Transverse colon (tissue), 4 donors: Measurements from ENCODE around the gene RABGEF1. TPM values are rescaled to one million over a fixed set of nuclear protein-coding genes. Genes with fewer than 3 reads are reported as not detected.
A peak's percentile ranks its signal among the peaks of the same experiment; 100 is the strongest.
"Not testable (repeated sequence)": the region's sequence is repeated elsewhere in the genome, so short reads cannot be mapped to it uniquely, and the experiment has no call there.

ENCODE experiments used
- DNase-seq: peaks from one replicate; pipeline ENCODE4 v3.0.0-alpha.2; 2019
- H3K27ac ChIP-seq, 4 donors: fragments of 200-600 bp; sonication (generic); 2 replicates each; pipeline ENCODE4 v1.5.1; 2016 to 2018; ENCODE audit warnings: inconsistent platforms in 4 of 4
- H3K27me3 ChIP-seq: fragments of 200-600 bp; sonication (generic); 2 replicates; pipeline ENCODE4 v1.5.1; 2017; ENCODE audit warnings: inconsistent platforms
- H3K36me3 ChIP-seq, 4 donors: fragments of 200-600 bp; sonication (generic); 2 replicates each; pipeline ENCODE4 v1.5.1; 2017 to 2019; ENCODE audit warnings: inconsistent platforms in 4 of 4
- H3K4me1 ChIP-seq, 4 donors: fragments of 200-600 bp; sonication (generic); 2 replicates each; pipeline ENCODE4 v1.5.1; 2017 to 2020; ENCODE audit warnings: inconsistent platforms in 4 of 4
- H3K4me3 ChIP-seq, 4 donors: fragments of 200-600 bp; sonication (generic); 1 replicate in 1 of 4; 2 replicates in 3 of 4; pipeline versions ENCODE4 v1.5.1 to v1.6.1; 2017 to 2019; ENCODE audit warnings: inconsistent platforms in 4 of 4
- H3K9me3 ChIP-seq, 2 donors: fragments of 200-600 bp; sonication (generic); 2 replicates each; pipeline ENCODE4 v1.5.1; 2017 to 2019; ENCODE audit warnings: inconsistent platforms in 2 of 2
- CTCF ChIP-seq, 5 experiments: fragments of 200-600 bp in 3 of 5; fragments of 450-650 bp in 2 of 5; sonication (generic) in 3 of 5; IDR thresholded peaks; 1 replicate in 2 of 5; 2 replicates in 3 of 5; pipeline ENCODE4 v1.5.1; 2016 to 2017; ENCODE audit warnings: antibody characterized with exemption in 5 of 5, inconsistent platforms in 3 of 5, mild to moderate bottlenecking in 2 of 5, moderate library complexity in 1 of 5
- EP300 ChIP-seq: sonication (generic); formaldehyde crosslinking; IDR thresholded peaks from one replicate; pipeline ENCODE4 v1.6.1; 2017; ENCODE audit warnings: antibody characterized with exemption, low read depth
- POLR2A ChIP-seq: fragments of 450-650 bp; IDR thresholded peaks from one replicate; pipeline ENCODE4 v1.6.1; 2016; ENCODE audit warnings: antibody characterized with exemption, mild to moderate bottlenecking, moderate library complexity
- POLR2AphosphoS5 ChIP-seq, 3 donors: sonication (generic); formaldehyde crosslinking; IDR thresholded peaks; one replicate each; pipeline ENCODE4 v1.6.1; 2016; ENCODE audit warnings: antibody characterized with exemption in 3 of 3
- WGBS, 2 donors: methylation state at CpG; one replicate each; pipeline ENCODE4 v1.1.5; 2018; ENCODE audit warnings: low coverage in 1 of 2; 5-methylcytosine and 5-hydroxymethylcytosine counted together
- in situ Hi-C, 4 donors: fragments of 200-750 bp; cut with MboI; loops; one replicate each; pipeline versions ENCODE4 v1.15.0 to v1.15.1; 2017; ENCODE audit warnings: low sequenced_read_pairs in 3 of 4, low pct_ligation_motif_present in 1 of 4, low pct_unique_long_range_greater_than_20kb in 1 of 4
- intact Hi-C: fragments of 100-400 bp; cut with DNase I; formaldehyde crosslinking; loops from one replicate; pipeline ENCODE4 v1.15.1; 2023; ENCODE audit warnings: low total_unique reads
- total RNA-seq, 4 donors: library from RNA; depleted of rRNA; stranded (reverse); fragments of >200 nt; gene quantifications; one replicate each; pipeline ENCODE4 v1.1.0, GENCODE V29; 2016

The RABGEF1 gene
- total RNA-seq, 4 donors from 2014 or later = 12.7 to 32.9 (median 30.4) TPM

- Histone ChIP-seq H3K27ac (peak overlapping the region in 1 of 4 donors; percentile 4), H3K4me1 (peaks cover 0 to 9% (median 2%) of the 10 kb centered on the region in 4 donors), H3K9me3 (no peaks in the 10 kb centered on the region), H3K36me3 (no peaks in the 10 kb centered on the region), H3K27me3 (no peaks in the 10 kb centered on the region), H3K4me3 (no peak overlapping the region)
- no peak for DNase-seq
- intact Hi-C loops (loop anchor here (10.0 kb wide), 1 partner anchor 194 kb away; no protein-coding TSS in a partner anchor), in situ Hi-C loops (no loop called here)
- WGBS, 2 donors = 62 to 64% methylated on average over 2 to 4 of the region's 4 CpGs
- TF ChIP-seq EP300 (no peak), POLR2AphosphoS5 (IDR thresholded peaks at IDR 0.05) (no peak), CTCF (IDR thresholded peaks at IDR 0.05) (no peak), POLR2A (no peak)
These were observed 8.3 kb downstream of the RABGEF1 start for GRCh38 chr7:66748791-66749190.

GRCh38 chr7:66751945-66752344, 11.4 kb downstream of the RABGEF1 start:
- no peak overlapping the region for H3K4me3 ChIP-seq
- no peak for TF ChIP-seq CTCF (IDR thresholded peaks at IDR 0.05)
- TF ChIP-seq POLR2AphosphoS5 (IDR thresholded peaks at IDR 0.05) = no peak
- no peak for TF ChIP-seq EP300
- TF ChIP-seq POLR2A = no peak
- WGBS, 2 donors = 91% methylated on average over 8 of the region's 8 CpGs; no CpG with 5 or more reads in 1 of the 2 donors
- H3K27ac ChIP-seq = no peak overlapping the region
- in situ Hi-C loops = no loop called here
- intact Hi-C loops = no loop called here
- H3K9me3 ChIP-seq = no peaks in the 10 kb centered on the region
- DNase-seq = no peak
- H3K4me1 ChIP-seq = peaks cover 0 to 10% (median 2%) of the 10 kb centered on the region in 4 donors
- H3K27me3 ChIP-seq = no peaks in the 10 kb centered on the region
- H3K36me3 ChIP-seq = no peaks in the 10 kb centered on the region

GRCh38 chr7:66754541-66754940, 14.0 kb downstream of the RABGEF1 start:
- no peak overlapping the region for H3K4me3 ChIP-seq
- in situ Hi-C loops (no loop called here), intact Hi-C loops (no loop called here)
- H3K27me3 ChIP-seq = no peaks in the 10 kb centered on the region
- WGBS, 2 donors = 79 to 95% methylated on average over 4 of the region's 4 CpGs
- no peak for TF ChIP-seq EP300
- no peak for TF ChIP-seq CTCF (IDR thresholded peaks at IDR 0.05)
- H3K36me3 ChIP-seq = peaks cover 0 to 3% (median 0%) of the 10 kb centered on the region in 4 donors
- no peak overlapping the region for H3K27ac ChIP-seq
- DNase-seq = no peak
- H3K9me3 ChIP-seq = no peaks in the 10 kb centered on the region
- peaks cover 0 to 13% (median 0%) of the 10 kb centered on the region in 4 donors for H3K4me1 ChIP-seq

- DNase-seq, H3K9me3 ChIP-seq, H3K4me1 ChIP-seq, H3K4me3 ChIP-seq, in situ Hi-C loops, intact Hi-C loops, H3K27me3 ChIP-seq, H3K36me3 ChIP-seq, H3K27ac ChIP-seq: not testable (repeated sequence)
- WGBS, 2 donors = 94 to 100% methylated on average over 2 to 4 of the region's 4 CpGs
These were observed 14.5 kb downstream of the RABGEF1 start for GRCh38 chr7:66755059-66755458.

GRCh38 chr7:66756227-66756626, 15.7 kb downstream of the RABGEF1 start:
- intact Hi-C loops, H3K27me3 ChIP-seq, DNase-seq, H3K36me3 ChIP-seq, H3K27ac ChIP-seq, H3K4me1 ChIP-seq, in situ Hi-C loops, H3K9me3 ChIP-seq, H3K4me3 ChIP-seq: not testable (repeated sequence)
- whole genome bisulfite sequencing, 2 donors = 87 to 100% methylated on average over 1 to 3 of the region's 3 CpGs
